GM21723 (cell line): Measurements from ENCODE around the gene SMCO2.

Source experiments
- ATAC-seq: cut with Tn5 transposase; IDR thresholded peaks from one replicate; pipeline ENCODE4 v1.9.1; 2021; ENCODE audit warnings: mild to moderate bottlenecking, moderate library complexity; ENCODE audit not compliant: unreplicated experiment

SMCO2 gene

DNA sequence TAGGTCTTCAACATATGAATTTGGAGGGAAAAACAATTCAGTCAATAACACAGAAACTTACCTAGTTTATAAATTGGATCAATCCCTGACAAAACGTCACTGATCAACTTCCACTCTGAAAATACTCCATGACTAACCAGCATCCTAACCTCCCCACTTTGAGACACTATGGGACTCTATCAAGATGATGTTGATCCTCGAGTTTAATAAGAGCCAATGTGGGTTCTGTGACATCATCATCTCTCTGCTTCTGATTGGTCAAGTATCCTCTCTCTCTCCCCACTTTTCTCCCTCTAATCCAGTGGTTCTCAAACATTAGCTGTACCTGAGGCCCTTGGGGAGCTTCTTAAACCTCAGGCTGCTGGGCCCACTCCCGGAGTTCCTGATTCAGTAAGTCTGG is at the start of gene SMCO2:
Gene SMCO2 (plus strand): TSS at position 301 of the 400 bp plus-strand sequence. CDS start 23,896 bp downstream, outside the sequence.
- ATAC-seq: no peak

DNA sequence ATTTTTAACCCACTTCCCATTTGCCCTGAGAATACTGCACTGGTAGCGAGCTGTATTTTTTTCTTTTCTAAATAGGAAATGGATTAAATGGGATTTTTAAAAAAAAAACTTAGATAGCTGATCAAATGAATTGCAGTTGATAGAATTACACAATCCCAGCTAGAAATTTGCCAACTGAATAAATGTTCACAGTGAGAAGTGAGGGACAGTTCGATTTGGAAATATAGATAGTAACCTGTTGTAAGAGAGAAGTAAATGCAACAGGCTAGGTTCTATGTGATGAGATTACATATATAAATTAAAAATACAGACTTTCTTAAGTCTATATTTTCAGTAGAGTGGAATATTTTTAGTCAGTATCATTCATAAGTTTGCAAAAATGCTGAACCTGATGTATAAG is 48.1 kb upstream of the SMCO2 start:
- ATAC-seq: no peak

- ATAC-seq: no peak
Measured at GRCh38 chr12:27399074-27399473, 47.5 kb upstream of the SMCO2 start.

DNA sequence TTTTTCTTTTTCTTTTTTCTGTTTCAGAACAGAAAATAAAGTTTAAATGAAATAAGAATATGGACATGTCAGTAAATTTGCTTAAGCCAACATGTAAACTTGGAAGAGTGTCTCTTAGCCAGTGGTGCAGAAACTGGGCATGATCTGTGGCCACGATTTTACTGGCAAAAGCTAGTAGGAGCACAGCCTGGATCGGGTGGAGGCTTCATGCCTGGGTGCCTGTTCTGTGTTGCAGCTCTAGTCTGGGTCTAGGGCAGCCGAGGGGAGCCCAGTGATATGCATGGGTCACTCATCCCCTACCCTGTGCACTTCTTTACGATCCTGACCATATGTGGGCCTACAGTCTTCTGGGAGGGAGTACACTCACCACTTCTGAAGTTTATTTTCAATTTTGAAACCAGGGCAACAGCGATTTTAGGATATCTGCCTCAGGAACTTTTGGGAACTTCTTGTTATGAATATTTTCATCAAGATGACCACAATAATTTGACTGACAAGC is 45.6 kb upstream of the SMCO2 start:
- ATAC-seq: no peak

DNA sequence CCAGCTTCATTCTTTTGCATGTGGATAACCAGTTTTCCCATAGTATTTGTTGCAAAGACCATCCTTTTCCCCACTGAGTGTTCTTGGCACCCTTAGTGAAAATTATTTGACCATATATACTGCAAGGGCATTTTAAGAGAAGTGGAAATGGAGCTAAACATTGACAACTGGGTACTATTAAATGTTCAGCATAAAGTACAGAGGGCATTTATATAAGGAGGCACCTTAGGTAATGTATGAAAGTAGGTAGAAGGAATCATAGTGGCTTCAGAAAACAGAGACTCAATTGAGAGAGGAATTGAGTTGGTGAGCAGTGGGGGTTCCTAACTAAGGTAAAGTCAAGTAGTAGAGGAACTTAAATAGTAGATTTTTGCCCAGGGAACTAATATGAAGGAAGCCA is 34.5 kb upstream of the SMCO2 start:
- no peak for ATAC-seq

- ATAC-seq: no peak
Measured at GRCh38 chr12:27422697-27423096, 23.8 kb upstream of the SMCO2 start.

DNA sequence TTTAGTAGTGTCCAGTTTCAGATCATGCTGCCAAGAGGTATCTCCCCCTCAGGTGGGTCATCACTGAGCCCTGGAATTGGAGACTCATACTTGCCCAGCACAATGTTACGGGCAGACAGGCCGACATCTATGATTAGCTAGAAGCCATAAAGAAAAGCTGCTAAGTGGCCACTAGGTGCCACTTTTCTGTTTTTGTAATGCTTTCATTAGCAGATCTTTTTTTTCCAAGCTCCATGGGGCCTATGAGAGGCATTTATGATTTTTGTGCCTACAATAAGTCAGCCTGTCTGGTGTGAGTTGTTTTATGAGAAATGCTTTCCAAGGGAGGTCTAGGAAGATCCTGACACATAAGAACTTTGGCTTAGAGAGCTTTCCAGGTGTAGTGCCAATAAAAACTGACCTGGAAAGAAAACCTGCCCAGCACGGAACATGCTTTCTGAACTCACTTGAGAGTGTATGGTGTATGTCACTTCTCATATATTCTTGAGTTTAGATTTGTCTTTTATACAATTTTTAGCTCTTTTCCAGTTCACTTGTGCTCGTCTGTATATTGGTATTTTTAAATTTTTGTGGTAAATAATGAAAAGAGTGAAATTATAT is 21.8 kb upstream of the SMCO2 start:
- ATAC-seq: no peak

GRCh38 chr12:27425306-27425705 is 21.2 kb upstream of the SMCO2 start:
- ATAC-seq: no peak

GRCh38 chr12:27426743-27427487 is 19.6 kb upstream of the SMCO2 start:
- ATAC-seq: no peak

DNA sequence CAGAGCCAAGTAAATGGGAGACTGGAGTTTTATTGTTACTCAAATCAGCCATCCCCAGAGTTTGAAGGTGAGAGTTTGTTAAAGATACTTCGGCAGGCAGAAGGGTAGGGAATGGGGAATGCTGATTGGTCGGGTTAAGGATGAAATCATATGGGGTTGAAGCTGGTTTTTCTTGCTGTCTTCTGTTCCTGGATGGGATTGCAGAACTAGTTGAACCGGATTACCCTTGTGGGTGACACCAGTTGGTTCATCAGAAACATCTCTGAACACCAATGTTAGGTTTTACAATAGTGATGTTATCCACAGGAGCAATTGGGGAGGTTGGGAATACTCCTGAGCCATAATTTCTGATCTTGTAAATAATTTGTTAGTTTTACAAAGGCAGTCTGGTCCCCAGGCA is 18.7 kb upstream of the SMCO2 start:
- no peak for ATAC-seq

- no peak for ATAC-seq
Measured at GRCh38 chr12:27428466-27428865, 18.1 kb upstream of the SMCO2 start.

- ATAC-seq: no peak
Measured at GRCh38 chr12:27429606-27430005, 16.9 kb upstream of the SMCO2 start.

GRCh38 chr12:27431185-27431584 is 15.4 kb upstream of the SMCO2 start:
- ATAC-seq: no peak

DNA sequence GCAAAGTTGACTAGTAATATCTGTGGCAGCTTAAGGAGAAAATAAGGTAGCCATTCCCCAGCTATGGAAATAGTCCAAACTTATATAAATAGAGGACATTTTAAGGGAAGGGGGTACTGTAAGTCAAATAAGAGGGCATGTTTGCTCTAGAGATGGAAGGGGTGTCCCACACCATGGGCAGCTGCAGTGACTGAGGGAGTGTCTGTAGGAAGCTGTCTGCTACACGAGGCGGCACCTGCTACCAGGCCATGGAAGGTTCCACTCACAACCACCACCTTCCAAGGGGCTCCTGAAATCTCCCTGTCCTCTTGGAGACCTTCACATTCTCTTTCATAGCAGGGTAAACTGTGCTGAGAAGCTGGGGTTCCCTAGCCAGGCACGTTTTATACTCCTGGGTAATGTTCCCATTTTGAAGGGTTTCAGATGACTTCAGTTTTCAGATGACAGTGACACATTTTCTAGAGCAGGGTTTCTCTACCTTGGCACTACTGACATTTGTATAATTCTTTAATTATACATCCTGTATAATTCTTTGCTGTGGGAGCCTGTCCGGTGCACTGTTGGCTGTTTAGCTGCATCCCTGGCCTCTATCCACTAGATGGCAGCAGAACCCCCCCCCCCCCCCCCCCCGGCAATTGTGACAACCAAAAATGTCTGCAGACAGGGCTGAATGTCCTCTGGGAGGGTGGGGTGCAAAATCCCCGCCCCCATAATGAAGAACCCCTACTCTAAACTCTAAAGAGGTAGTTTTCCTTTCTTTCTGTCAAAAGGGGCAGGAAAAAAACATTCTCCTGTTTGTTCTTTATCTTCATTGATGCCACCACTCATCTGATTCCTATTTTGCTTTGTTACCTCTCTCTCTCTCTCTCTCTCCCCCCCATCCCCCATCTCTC is 11.6 kb upstream of the SMCO2 start:
- peak; percentile 56 for ATAC-seq

DNA sequence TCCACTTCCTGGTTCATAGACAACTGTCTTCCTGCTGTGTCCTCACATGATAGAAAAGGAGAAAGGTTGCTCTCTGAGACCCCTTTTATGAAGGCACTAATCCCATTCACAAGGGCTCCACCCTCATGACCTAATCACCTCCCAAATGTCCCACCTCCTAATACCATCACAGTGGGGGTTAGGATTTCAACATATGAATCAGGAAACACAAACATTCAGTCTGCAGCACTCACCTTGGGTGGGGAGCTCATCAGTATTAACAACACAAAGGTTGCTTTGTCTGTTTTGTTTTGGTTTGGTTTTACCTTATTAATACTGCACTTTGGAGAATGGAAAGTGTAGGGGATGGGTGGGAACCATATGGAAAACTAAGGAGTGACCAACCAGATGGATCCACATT is 10.5 kb upstream of the SMCO2 start:
- no peak for ATAC-seq

GRCh38 chr12:27436768-27437167 is 9.8 kb upstream of the SMCO2 start:
- no peak for ATAC-seq

DNA sequence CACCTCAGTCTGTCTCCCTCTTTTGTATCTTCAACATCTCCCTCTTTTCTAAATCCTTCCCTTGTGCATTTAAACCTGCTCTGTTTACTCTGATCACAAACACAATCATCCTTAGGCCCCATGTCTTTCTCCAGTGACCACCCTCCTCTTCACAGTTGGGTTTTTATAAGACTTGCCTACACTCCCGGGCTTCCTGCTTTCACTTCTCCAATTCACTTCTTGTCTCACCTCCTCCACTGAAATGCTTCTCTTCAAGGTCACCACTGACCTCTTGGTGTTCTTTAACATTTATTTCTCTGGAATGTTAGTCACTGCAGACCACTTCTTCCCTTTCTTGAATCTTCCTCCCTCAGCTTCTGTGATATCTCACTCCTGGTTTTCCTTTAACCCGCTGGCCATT is 8.7 kb upstream of the SMCO2 start:
- ATAC-seq: no peak

DNA sequence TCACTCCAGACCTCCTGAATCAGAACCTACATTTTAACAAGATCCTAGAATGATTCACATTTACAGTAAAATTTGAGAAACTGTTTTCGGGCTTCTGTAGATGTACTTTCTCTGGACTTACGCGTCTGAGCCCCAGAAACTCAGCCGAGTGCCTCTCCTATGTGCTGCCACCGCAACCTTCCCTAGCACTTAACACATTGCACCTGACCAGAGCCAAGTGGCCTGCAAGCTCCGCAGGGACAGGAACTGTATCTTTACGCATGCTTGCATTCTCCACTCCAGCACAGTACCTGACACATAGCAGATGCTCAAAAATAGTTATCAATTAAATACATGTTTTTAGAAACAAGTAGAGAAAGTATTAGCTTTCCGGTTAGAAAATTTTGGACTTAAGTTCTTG is 1.2 kb downstream of the SMCO2 start:
- ATAC-seq: no peak

GRCh38 chr12:27449026-27449425 is 2.5 kb downstream of the SMCO2 start:
- no peak for ATAC-seq

DNA sequence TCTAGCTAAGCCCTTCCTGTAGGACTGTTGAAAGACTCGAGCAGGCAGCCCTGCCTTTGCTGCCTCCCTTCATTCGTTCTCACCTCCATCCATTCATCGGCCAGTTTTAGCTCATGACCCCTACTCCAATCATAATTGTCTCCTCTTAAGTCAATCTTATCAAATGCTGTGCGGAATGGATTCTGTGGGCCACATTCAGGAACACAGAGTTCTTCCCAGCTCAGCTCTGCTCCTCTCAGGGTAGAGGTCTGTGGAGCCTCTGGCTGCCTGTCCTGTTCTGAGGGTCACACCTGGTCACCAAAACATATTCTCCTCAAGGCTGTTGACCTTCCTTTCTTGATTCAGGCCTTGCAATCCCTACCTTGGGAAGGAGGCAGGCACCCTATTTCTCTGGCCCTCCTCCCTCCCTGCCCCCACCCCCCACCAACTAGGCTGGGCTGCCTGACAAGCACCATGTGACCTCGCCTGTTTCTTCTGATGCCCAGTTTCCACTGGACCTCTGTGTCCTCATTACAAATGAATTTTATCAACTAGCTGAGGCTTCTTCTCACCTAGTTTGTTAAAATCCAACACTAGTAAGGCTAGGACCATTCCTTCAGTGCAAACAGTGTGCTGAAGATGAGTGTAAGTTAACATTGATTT is 3.5 kb downstream of the SMCO2 start:
- no peak for ATAC-seq
